PC-3 (cell line): ENCODE measurements around the gene KCNG4.

Experiments used
- CTCF ChIP-seq: fragments of 300-600 bp; sonication (generic); conservative IDR thresholded peaks from 2 replicates; pipeline ENCODE4 v1.5.1; 2017; ENCODE audit warnings: antibody characterized with exemption, low read depth, mild to moderate bottlenecking, low read length
- EZH2 ChIP-seq: fragments of 300-600 bp; sonication (generic); IDR thresholded peaks from one replicate; pipeline ENCODE4 v1.6.1; 2017; ENCODE audit warnings: antibody characterized with exemption, mild to moderate bottlenecking, low read length; ENCODE audit not compliant: unreplicated experiment
- EZH2phosphoT487 ChIP-seq: fragments of 300-600 bp; sonication (generic); IDR thresholded peaks from 2 replicates; pipeline ENCODE4 v1.6.1; 2018; ENCODE audit warnings: mild to moderate bottlenecking, antibody characterized with exemption, low read length, borderline replicate concordance

- TF ChIP-seq CTCF (no peak), EZH2phosphoT487 (no peak), EZH2 (no peak)
Observed at GRCh38 chr16:84207251-84207650, 32.6 kb downstream of the KCNG4 start.
